ENCODE results near the gene PSTPIP2.
"Not testable (repeated sequence)": the region's sequence is repeated elsewhere in the genome, so short reads cannot be mapped to it uniquely, and the experiment has no call there.

PSTPIP2 gene

GRCh38 chr18:46035696-46036680 lies 36.1 kb downstream of the PSTPIP2 start:
- no peak for DNase-seq

DNA sequence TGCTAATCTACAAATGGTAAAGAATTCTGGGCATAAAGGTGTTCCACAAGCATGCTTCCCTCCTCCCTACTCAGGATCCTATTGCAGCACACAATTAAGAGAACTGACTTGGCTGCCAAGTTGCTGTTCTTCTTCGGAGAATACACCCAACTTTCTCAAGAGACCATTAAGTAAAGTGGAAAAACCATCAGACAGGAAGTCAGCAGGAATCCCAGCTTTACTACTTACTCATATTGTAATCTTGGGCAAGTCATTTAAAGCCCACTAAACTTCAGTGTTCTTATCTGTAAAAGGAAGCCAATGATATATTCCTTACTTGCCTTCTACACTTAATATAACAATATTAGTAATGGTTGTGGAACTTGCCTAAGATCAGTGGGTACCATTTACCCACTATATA lies 37.8 kb downstream of the PSTPIP2 start:
- DNase-seq = no peak

GRCh38 chr18:46031741-46032140 lies 40.3 kb downstream of the PSTPIP2 start:
- no peak for DNase-seq

DNA sequence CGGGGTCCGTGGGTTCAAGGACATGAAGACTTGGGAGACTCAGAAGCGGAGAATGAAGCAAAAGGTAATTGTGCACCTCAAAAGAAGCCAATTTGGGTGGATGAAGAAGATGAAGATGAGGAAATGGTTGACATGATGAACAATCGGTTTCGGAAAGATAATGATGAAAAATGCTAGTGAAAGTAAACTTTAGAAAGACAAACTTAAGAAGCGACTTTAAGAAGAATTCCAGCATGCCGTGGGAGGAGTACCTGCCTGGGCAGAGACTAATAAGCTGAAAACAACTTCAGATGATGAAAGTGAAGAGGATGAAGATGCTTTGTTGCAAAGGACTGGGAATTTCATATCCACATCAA lies 43.5 kb downstream of the PSTPIP2 start:
- no peak for DNase-seq

DNA sequence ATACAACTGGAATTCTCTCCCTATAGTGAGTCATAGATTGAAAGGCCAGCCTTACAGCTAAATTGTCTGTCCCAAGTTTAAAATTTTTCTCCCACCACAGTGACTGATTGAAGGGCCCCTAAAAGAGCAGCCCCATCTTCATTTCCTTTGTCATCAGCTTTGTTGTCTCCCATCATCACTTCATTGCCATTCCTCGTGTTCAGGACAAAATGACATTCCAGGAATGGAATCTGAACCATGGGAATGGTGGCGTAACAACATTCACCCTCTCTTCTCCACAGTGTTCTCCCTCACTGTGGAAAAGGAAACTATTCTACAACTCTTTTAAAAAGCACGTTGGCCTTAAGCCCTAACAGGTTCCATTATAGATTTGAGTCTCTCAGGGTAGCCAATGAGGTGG lies 52.1 kb downstream of the PSTPIP2 start:
- no peak for DNase-seq

DNA sequence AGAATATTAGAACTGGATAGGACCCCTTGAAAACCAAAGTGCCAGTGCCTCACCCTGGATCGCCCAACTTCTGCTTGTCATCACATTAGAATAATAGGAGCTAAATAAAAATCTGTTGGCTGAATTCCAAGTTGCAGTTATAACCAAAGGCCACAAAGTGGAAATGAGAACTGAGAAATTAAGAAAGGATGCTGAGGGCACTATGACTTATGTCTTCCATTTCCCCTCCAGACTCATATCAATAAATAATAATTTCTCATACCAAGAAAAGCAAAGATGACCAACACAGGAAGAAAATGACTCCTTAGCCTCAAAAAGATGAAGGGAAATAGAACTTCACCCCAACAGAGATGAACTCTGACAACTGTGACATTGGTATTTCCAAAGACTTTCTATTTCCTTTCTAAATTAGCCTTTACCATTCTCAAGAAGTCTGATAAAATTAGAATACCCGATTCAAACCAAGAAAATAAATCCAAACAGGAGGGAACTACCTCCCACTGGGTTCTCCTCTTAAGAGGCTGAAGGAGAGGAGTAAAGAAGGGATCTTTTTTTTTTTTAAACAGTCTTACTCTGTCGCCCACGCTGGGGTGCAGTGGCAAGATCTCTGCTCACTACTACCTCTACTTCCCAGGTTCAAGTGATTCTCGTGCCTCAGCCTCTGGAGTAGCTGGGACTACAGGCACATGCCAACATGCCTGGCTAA lies 58.4 kb downstream of the PSTPIP2 start:
- no peak for DNase-seq

DNA sequence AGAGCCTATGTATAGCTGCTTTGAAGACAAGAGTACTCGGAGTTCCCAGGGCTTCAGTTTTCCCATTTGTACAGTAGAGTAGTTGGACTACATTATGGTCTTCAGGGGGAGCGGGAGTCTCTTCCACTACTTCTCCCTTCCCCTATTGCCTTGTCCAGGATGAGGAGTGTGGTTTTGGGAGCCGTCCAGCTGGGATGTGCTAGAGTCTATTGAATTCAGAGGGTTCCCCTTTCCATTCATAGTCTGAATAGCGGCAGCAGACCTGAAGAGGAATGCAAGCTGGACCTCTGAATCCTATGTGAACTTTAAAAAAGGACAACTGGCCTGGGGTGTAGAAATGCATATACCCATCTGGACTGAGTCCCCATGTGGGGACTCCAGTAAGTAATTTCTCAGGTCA lies 61.4 kb downstream of the PSTPIP2 start:
- DNase-seq = no peak

DNA sequence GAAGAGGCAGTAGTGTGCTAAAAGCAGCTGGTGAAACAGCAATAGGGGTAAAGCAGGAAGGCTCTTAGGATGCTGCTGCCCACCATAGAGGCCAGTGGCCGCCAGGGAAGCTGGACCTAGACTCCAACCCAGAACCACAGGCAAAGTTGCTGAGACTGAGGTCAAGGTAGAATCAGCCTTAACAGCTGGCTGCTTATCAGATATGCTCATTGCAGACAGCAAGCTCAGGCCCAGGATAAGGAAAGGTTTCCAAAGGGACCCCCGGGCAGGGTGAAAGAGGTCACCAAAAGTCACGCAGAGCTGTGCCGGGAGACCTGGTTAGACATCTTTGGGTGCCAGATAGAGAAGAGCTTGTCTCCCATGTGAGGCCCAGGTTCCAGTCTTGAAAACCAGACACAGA lies 62.0 kb downstream of the PSTPIP2 start:
- no peak for DNase-seq

GRCh38 chr18:46009125-46009840 lies 62.8 kb downstream of the PSTPIP2 start:
- DNase-seq = no peak

DNA sequence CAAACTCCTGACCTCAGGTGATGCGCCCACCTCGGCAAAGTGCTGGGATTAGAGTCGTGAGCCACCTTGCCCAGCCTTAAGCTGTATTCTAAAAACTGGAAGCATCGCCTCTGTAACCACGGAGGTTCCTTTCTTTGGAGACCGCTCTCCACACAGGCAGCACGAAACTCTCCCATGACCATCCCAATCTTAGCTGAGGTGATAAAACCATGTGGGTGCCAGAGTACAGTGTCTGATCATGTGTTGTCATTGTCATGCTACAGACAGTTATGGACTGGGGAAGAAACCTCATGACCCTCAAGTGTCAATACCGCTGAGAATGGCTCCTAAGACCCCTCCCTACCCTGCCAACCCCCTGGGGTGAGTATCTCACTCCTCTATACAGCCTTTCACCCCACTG lies 63.5 kb downstream of the PSTPIP2 start:
- DNase-seq = no peak

DNA sequence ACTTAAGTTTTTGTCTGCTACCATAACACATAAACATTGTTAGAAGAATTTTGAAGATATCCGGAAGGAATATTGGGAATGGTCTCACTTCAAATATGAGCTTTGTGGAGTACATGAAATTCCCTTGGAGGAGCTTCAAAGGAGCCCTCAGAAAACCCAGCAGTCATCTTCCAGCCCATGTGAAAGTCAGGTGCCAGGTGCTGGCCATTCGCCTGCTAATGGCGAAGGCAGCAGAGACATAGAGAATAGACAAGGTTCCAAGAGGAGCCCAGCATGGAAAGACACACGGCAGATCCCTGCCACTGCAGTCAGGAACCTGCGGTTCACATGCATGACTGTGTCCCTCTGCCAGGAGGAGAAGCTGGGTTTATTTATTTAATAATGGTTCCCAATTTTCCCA lies 64.9 kb downstream of the PSTPIP2 start:
- no peak for DNase-seq

DNA sequence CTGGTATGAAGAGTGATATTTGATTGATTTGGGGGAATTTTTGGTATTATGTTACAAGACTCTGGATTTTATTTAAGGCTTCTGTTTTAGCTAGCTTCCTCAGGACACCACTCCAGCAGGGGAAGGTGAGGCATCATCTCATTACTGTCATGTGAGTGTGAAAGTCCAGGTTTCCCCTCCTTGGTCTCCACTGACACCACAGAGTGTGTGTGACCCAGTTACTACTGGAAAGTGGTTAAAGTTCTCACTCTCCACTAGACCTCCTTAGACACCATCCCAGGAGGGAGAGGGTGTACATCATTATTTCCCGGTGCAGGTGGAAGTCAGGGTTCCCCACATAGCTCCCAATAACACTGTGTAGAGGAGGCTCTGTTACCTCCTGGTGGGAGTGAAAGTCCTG lies 69.1 kb downstream of the PSTPIP2 start:
- no peak for DNase-seq

DNA sequence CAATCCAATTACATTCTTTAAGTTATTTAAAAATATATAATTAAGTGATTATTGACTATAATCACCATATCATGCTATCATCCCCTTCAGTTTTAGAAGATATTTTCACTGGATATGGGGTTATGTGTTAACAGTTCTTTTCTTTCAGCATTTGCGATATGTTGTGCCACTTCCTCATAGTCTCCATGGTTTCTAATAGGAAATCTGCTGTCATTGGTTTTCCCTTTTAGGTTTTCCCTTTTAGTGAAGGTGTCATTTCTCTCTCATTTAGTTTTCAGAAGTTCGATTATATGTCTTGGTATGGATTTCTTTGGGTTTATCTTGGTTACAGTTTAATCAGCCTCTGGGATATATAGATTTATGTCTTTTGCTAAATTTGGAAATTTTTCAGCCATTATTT lies 70.2 kb downstream of the PSTPIP2 start:
- no peak for DNase-seq

- DNase-seq = no peak
Measured at GRCh38 chr18:46001074-46001473, 71.0 kb downstream of the PSTPIP2 start.

- DNase-seq = no peak
Measured at GRCh38 chr18:45999536-45999935, 72.5 kb downstream of the PSTPIP2 start.

DNA sequence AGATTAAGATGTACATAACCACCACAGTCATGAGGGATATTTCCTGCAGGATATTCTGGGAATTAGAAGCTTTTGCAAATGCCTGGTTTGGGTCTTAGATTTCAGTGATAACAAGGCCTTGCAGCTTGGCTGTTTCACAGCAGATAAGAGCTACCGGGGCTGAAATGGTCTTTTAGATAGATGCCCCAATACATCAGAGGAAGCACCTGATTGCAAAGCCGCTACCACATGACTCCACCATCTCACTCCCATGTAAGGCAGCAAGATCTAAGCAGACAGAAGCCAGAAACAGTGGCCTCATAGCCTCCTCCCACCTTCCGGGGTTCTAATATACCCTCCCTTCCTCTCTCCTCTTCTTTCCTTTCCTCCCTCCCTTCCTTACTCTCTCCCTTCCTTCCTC lies 73.8 kb downstream of the PSTPIP2 start:
- DNase-seq = no peak

DNA sequence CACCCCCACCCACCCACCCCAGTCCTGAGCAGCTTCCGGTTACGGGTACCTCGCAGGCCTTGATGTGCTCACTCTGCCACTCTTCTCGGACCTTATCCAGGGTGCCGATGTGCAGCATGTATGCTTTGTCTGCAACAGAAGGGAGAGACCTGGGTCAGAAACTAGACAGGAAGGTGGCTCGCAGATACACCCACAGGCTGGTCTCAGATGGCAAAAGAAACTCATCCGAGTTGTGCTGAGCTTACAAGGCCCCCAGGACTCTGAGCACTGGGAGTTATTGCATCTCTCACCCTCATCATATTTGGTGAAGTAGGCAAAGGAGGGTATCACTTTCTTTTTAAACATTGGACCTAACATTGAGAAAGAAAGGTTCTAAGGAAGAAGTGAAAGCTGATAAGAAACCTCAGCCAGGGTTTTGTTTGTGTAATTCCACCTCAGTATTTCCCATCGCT lies 74.3 kb downstream of the PSTPIP2 start:
- no peak for DNase-seq

DNA sequence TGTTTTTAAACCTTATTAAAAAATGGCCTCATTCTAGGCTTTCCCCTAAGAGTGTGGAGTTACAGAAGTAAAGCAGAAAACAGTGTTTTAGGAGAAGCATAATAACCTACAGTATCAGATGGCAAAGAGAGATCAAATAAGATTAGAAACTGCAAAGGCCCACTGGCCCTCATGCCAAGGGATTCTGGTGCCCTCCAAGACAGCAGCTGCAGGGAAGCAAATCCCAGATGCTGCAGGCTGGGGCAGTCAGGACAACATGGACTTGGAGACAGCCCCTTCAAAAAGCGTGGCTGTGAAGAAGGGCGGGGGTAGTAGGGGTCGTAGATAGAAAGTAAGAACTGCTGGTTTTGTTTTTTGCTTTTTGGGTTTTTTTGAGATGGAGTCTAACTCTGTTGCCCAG lies 76.6 kb downstream of the PSTPIP2 start:
- DNase-seq = peak in 1 of 2 experiments; percentile 20

DNA sequence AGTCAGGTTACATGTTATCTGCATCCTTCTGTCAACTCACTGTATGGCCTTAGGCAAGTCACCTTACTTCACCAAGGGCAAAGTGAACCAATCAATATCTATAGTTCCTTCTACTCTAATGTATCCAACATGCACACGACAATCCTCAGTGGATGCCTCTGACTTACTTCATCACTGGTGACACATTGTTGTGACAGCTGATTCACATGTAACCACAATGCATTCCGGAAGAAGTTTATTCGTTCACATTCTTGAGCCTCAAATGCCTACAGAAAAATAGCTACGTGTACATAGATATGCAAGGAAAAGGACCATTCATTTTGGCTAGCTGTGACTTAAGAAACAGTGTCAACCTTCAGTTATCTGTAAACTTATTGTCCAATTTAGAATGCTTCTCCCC lies 78.6 kb downstream of the PSTPIP2 start:
- DNase-seq = no peak

GRCh38 chr18:45992527-45992926 lies 79.5 kb downstream of the PSTPIP2 start:
- not testable (repeated sequence) for DNase-seq

- DNase-seq = no peak
Measured at GRCh38 chr18:45991788-45992187, 80.3 kb downstream of the PSTPIP2 start.

DNA sequence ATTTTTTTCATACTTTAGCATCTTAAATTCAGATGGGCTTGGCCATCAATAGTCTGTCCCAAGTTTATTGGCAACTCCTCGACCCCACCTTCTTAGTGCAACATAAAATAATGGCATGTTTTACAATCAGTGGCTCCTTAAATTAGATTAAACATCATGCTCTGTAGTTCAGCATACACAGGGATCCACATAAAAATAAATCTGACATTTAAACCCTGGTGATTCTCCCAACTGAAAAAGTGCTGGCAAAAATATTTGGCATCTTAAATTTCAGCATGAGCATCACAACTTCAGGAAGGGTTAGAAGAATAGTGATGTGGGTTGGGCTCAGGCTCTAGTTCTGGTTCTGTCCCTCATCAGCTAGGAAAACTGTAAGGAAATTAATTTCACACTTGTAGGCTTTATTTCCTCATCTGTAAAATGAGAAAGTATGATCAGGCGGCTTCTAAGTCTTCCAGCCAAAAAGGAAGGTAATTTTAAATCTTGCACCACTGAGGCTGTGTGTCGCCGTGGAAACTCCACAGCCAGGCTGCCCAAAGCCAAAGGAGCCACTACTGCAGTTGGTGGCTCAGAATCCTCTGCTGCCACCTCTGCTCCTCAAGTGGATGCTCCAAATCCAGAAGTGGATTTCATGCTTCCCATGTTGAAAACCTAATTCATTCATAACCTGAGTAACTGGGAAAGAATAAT lies 87.4 kb downstream of the PSTPIP2 start:
- no peak for DNase-seq

- DNase-seq = peak in 1 of 2 experiments; percentile 63
Measured at GRCh38 chr18:45981821-45982220, 90.2 kb downstream of the PSTPIP2 start.
